GM12865 (cell line): ENCODE measurements around the gene FOXN1.

ENCODE experiments used
- DNase-seq: peaks from one replicate; pipeline ENCODE4 v3.0.0; 2010; ENCODE audit warnings: low read depth
- H3K4me3 ChIP-seq: 2 replicates; pipeline ENCODE4 v1.5.1; 2011; ENCODE audit warnings: mild to moderate bottlenecking, low read depth, low read length, control low read depth
- CTCF ChIP-seq: IDR thresholded peaks from 2 replicates; pipeline ENCODE4 v1.5.1; 2011; ENCODE audit warnings: low read length, control low read depth, low read depth, inconsistent platforms; ENCODE audit not compliant: insufficient read depth; ENCODE audit errors: missing control alignments

FOXN1 gene

GRCh38 chr17:28468781-28469180 lies 37.4 kb upstream of the FOXN1 start:
- no peak overlapping the region for H3K4me3 ChIP-seq
- DNase-seq, result peak; percentile 77

GRCh38 chr17:28469376-28469775 lies 36.8 kb upstream of the FOXN1 start:
- H3K4me3 ChIP-seq, result no peak overlapping the region
- no peak for DNase-seq
- TF ChIP-seq CTCF, result no peak

More at GRCh38 chr17:28468781-28469180, 37.4 kb upstream of the FOXN1 start:
- no peak for TF ChIP-seq CTCF

DNA sequence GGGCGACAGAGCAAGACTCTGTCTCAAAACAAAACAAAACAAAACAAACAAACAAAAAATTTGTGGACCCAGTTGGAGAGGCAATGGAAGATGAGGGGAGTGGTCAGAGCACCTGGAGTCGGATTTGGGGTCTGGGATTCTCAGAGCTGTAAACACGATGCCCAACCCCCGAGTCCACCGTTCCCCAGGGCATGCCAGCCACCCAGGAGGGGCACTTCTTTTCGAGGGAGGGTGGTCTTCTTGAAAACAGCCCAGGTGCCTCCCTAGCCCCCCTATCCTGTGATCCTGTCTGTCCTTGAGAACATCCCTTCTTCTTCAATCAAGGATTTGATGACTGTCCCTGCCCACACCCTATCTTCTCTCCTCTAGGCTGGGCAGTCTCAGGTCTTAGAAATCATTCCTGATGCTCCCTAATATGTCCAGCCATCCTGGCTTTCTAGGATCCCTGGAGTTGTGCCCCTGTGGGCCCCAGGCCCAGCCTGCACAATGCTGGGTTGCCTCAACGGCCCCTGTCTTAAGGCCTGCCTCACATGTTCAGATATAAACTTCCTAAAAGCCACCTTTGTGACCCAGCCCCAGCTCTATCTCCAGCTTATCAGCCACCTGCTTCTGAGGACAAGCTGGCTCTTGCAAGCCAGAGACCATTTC lies 35.8 kb upstream of the FOXN1 start:
- no peak for TF ChIP-seq CTCF
- no peak overlapping the region for H3K4me3 ChIP-seq
- DNase-seq, result no peak

DNA sequence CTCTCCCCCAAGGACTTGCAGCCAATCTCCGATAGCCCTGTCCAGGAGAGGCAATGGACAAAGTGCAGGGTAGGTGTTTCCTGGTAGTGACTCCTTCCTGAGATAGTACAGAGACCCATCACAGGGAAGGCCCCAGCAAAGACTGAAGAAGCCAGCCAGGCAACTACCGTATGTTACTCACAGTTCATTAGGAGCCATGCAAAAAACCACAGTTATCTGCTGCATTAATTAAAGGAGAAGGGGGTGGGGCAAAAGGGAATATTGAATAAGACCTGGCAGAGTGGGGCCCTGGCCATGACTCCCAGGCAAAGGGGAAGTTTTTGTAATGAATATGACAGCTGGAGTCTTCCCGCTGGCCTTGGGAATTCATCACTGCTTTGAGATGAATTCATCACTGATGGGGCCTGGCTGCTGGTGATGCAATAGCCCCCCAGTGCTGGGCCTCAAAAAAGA lies 35.2 kb upstream of the FOXN1 start:
- no peak for TF ChIP-seq CTCF
- DNase-seq, result no peak
- H3K4me3 ChIP-seq, result no peak overlapping the region

DNA sequence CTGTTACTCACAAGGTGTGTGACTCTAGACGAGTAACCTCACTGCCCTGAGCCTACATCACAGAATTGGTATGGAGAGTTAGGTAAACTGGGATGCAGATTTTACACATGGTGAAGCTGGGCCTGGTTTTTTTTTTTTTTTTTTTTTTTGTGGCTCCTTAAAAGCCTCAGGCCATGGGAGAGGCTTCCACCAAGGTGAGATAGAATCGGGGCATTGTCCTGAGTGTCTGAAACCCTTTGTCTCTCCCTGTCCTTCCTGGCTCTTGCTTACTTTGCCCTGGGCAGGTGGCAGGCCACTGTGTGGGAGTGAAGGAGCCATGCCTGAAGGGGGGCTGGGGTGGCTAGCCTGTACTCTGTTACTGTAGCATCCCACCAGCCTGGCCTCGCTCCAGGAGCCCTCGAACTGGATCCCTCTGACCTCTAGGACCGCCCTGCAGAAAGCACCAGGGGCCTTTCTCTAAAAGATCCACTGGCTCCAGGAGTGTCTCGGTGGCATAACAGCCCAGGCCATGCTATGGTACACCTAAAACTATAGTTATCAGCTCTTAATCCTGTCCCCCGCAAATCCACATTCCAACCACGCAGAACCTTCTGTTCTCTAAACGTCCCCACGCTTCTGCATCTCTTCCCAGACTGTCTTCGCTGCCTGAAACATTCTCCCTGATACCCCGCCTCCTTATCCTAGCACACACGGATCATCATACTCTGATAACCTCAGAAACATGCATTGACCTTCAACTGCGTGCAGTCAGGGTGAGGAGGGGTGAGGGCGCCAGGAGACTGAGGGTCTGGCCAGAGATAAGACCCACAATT lies 34.4 kb upstream of the FOXN1 start:
- DNase-seq, result no peak
- no peak overlapping the region for H3K4me3 ChIP-seq
- no peak for TF ChIP-seq CTCF

- H3K4me3 ChIP-seq, result no peak overlapping the region
- TF ChIP-seq CTCF, result no peak
- no peak for DNase-seq
Measured at GRCh38 chr17:28472871-28473497, 33.2 kb upstream of the FOXN1 start.
